NCI-H1694 (cell line): ENCODE data around the gene KCNS1.
A peak's percentile ranks its signal among the peaks of the same experiment; 100 is the strongest.

Experiments used
- DNase-seq: peaks from one replicate; lab custom pipeline; 2025; lab: John Stamatoyannopoulos, UW

KCNS1 gene

GRCh38 chr20:45049904-45050471 lies 50.9 kb downstream of the KCNS1 start:
- no peak for DNase-seq

- DNase-seq: no peak
Measured at GRCh38 chr20:45049438-45049837, 51.5 kb downstream of the KCNS1 start.

GRCh38 chr20:45047581-45048119 lies 53.3 kb downstream of the KCNS1 start:
- DNase-seq: no peak

- DNase-seq: no peak
Measured at GRCh38 chr20:45044601-45045000, 56.3 kb downstream of the KCNS1 start.

GRCh38 chr20:45044084-45044573 lies 56.8 kb downstream of the KCNS1 start:
- DNase-seq: peak; percentile 33

- DNase-seq: no peak
Measured at GRCh38 chr20:45042978-45043377, 57.9 kb downstream of the KCNS1 start.
